Activated CD8-positive, alpha-beta T cell treated with anti-CD3 and anti-CD28 coated beads, Interleukin-2, amount 10 ng/mL, durations not matched to agents 7 days and 5 days (primary cell): ENCODE results near the gene DNAJC22. TPM values are rescaled to one million over a fixed set of nuclear protein-coding genes. Genes with fewer than 3 reads are reported as not detected.
"Not testable (repeated sequence)": the region's sequence is repeated elsewhere in the genome, so short reads cannot be mapped to it uniquely, and the experiment has no call there.

Experiments used
- ATAC-seq: fragments of 150-1000 bp; cut with Tn5 transposase; one replicate; pipeline ENCODE4 v1.10.0; 2021; ENCODE audit warnings: moderate library complexity
- CTCF ChIA-PET: fragments of 350-600 bp; sonication (Branson Sonifier 250); formaldehyde crosslinking; loops from one replicate; lab custom pipeline; 2021; ENCODE audit warnings: antibody characterized with exemption; lab: Charles Lee
- POLR2A ChIA-PET: fragments of 350-600 bp; sonication (Branson Sonifier 250); formaldehyde crosslinking; loops from one replicate; lab custom pipeline; 2021; ENCODE audit warnings: antibody characterized with exemption; lab: Charles Lee
- DNase-seq: peaks from one replicate; pipeline ENCODE4 v3.0.0-alpha.2; 2020
- H3K27ac Mint-ChIP-seq: one replicate; pipeline ENCODE4 v1.8.0; 2021; ENCODE audit warnings: mild to moderate bottlenecking, mixed read lengths
- H3K27me3 Mint-ChIP-seq: one replicate; pipeline ENCODE4 v1.8.0; 2021; ENCODE audit warnings: low read depth, mixed read lengths
- H3K36me3 Mint-ChIP-seq: one replicate; pipeline ENCODE4 v1.8.0; 2021; ENCODE audit warnings: low read depth, mixed read lengths
- H3K4me1 Mint-ChIP-seq: one replicate; pipeline ENCODE4 v1.8.0; 2021; ENCODE audit warnings: low read depth, mixed read lengths
- H3K4me3 Mint-ChIP-seq: one replicate; pipeline ENCODE4 v1.8.0; 2021; ENCODE audit warnings: mild to moderate bottlenecking, mixed read lengths
- H3K9me3 Mint-ChIP-seq: one replicate; pipeline ENCODE4 v1.8.0; 2022; ENCODE audit warnings: mixed read lengths; ENCODE audit not compliant: insufficient read depth
- total RNA-seq, 2 experiments: library from RNA; stranded (reverse); gene quantifications; one replicate each; pipeline ENCODE4 v1.2.3, GENCODE V29; 2021

The DNAJC22 gene
- total RNA-seq, 2 experiments from 2014 or later, result 0.29 TPM; not detected in 1

- peaks cover 27% of the 10 kb centered on the region for H3K4me1 Mint-ChIP-seq
- ATAC-seq, POLR2A ChIA-PET, H3K27ac Mint-ChIP-seq, DNase-seq, H3K27me3 Mint-ChIP-seq, H3K4me3 Mint-ChIP-seq, H3K9me3 Mint-ChIP-seq: not testable (repeated sequence)
- peaks cover 17% of the 10 kb centered on the region for H3K36me3 Mint-ChIP-seq
- CTCF ChIA-PET, result interaction anchor here (2.1 to 6.4 kb wide), 4 partner anchors 12 to 26 kb away, joined by 9 to 43 read pairs (median 29); partner anchors contain the start of gene DNAJC22
Observed at GRCh38 chr12:49320411-49321103, 26.1 kb upstream of the DNAJC22 start.

- H3K36me3 Mint-ChIP-seq, result peaks cover 34% of the 10 kb centered on the region
- POLR2A ChIA-PET, result interaction anchor here (0.5 to 3.1 kb wide), 20 partner anchors 10 to 419 kb away, joined by 3 to 22 read pairs (median 6); partner anchors contain the start of genes SPATS2, TMBIM6, TUBA1A and TUBA1B
- CTCF ChIA-PET, result interaction anchor here (0.6 to 6.4 kb wide), 15 partner anchors 10 to 258 kb away, joined by 3 to 43 read pairs (median 6); partner anchors contain the start of genes C1QL4, DNAJC22 and PRPH
- H3K4me1 Mint-ChIP-seq, result peaks cover 32% of the 10 kb centered on the region
- DNase-seq, result no peak
- H3K27ac Mint-ChIP-seq, result peak overlapping the region; percentile 99
- H3K4me3 Mint-ChIP-seq, result peak overlapping the region; percentile 100
- peaks cover 2% of the 10 kb centered on the region for H3K27me3 Mint-ChIP-seq
- ATAC-seq, result no peak
- H3K9me3 Mint-ChIP-seq, result no peaks in the 10 kb centered on the region
Observed at GRCh38 chr12:49322367-49322707, 24.4 kb upstream of the DNAJC22 start.

- peak within 1 kb of the TSS; percentile 99 for H3K27ac Mint-ChIP-seq
- ATAC-seq, result peak; percentile 99
- CTCF ChIA-PET, result interaction anchor here (0.5 to 6.4 kb wide), 16 partner anchors 9 to 259 kb away, joined by 3 to 43 read pairs (median 5); partner anchors contain the start of genes C1QL4, DNAJC22 and PRPH
- peak; percentile 99 for DNase-seq
- H3K27me3 Mint-ChIP-seq, result peaks cover 2% of the 10 kb centered on the region
- POLR2A ChIA-PET, result interaction anchor here (0.5 to 3.1 kb wide), 23 partner anchors 9 to 472 kb away, joined by 3 to 22 read pairs (median 4); partner anchors contain the start of genes PRPH, SPATS2, TMBIM6 and TUBA1A
- H3K4me3 Mint-ChIP-seq, result peak within 1 kb of the TSS; percentile 100
- peaks cover 32% of the 10 kb centered on the region for H3K4me1 Mint-ChIP-seq
- H3K36me3 Mint-ChIP-seq, result peaks cover 40% of the 10 kb centered on the region
- no peaks in the 10 kb centered on the region for H3K9me3 Mint-ChIP-seq
Observed at GRCh38 chr12:49322708-49323523, 23.8 kb upstream of the DNAJC22 start, which contains the start of gene TROAP. Gene TROAP, plus strand, starts transcription at chr12:49323255. Its CDS starts 354 bp downstream, at chr12:49323609.

- ChIA-PET CTCF (interaction anchor here (0.7 to 6.4 kb wide), 10 partner anchors 9 to 308 kb away, joined by 3 to 43 read pairs (median 12); partner anchors contain the start of genes C1QL4, DNAJC22 and PRPH), POLR2A (interaction anchor here (0.6 to 3.1 kb wide), 14 partner anchors 8 to 472 kb away, joined by 3 to 22 read pairs (median 7); partner anchors contain the start of genes PRPH, SPATS2, TMBIM6 and TUBA1A)
- peaks cover 43% of the 10 kb centered on the region for H3K36me3 Mint-ChIP-seq
- DNase-seq (no peak), ATAC-seq (no peak)
- H3K4me1 Mint-ChIP-seq, result peaks cover 32% of the 10 kb centered on the region
- peak overlapping the region; percentile 99 for H3K27ac Mint-ChIP-seq
- no peaks in the 10 kb centered on the region for H3K9me3 Mint-ChIP-seq
- no peaks in the 10 kb centered on the region for H3K27me3 Mint-ChIP-seq
- peak overlapping the region; percentile 100 for H3K4me3 Mint-ChIP-seq
Observed at GRCh38 chr12:49323524-49324097, 23.1 kb upstream of the DNAJC22 start.

GRCh38 chr12:49325606-49326005, 21.1 kb upstream of the DNAJC22 start:
- ChIA-PET POLR2A (no interaction called here), CTCF (interaction anchor here (0.9 to 6.4 kb wide), 3 partner anchors 17 to 37 kb away, joined by 4 to 43 read pairs (median 5); no protein-coding TSS in a partner anchor)
- ATAC-seq, result no peak
- Mint-ChIP-seq H3K4me1 (peaks cover 32% of the 10 kb centered on the region), H3K9me3 (no peaks in the 10 kb centered on the region), H3K27ac (peak overlapping the region; percentile 52), H3K36me3 (peaks cover 56% of the 10 kb centered on the region), H3K27me3 (no peaks in the 10 kb centered on the region), H3K4me3 (no peak overlapping the region)
- no peak for DNase-seq

- no peaks in the 10 kb centered on the region for H3K27me3 Mint-ChIP-seq
- POLR2A ChIA-PET, result no interaction called here
- H3K27ac Mint-ChIP-seq, result no peak overlapping the region
- no peak for ATAC-seq
- H3K36me3 Mint-ChIP-seq, result peaks cover 72% of the 10 kb centered on the region
- CTCF ChIA-PET, result no interaction called here
- peaks cover 23% of the 10 kb centered on the region for H3K4me1 Mint-ChIP-seq
- no peak for DNase-seq
- H3K4me3 Mint-ChIP-seq, result no peak overlapping the region
- H3K9me3 Mint-ChIP-seq, result no peaks in the 10 kb centered on the region
Observed at GRCh38 chr12:49327368-49327767, 19.3 kb upstream of the DNAJC22 start.

GRCh38 chr12:49327887-49328286, 18.8 kb upstream of the DNAJC22 start:
- Mint-ChIP-seq H3K27ac (peak overlapping the region; percentile 4), H3K36me3 (peaks cover 73% of the 10 kb centered on the region), H3K9me3 (no peaks in the 10 kb centered on the region), H3K4me3 (no peak overlapping the region), H3K27me3 (peaks cover 3% of the 10 kb centered on the region), H3K4me1 (peaks cover 22% of the 10 kb centered on the region)
- CTCF ChIA-PET, result no interaction called here
- POLR2A ChIA-PET, result no interaction called here
- ATAC-seq, result no peak
- DNase-seq, result no peak

GRCh38 chr12:49328816-49329215, 17.9 kb upstream of the DNAJC22 start:
- Mint-ChIP-seq H3K4me1 (peaks cover 17% of the 10 kb centered on the region), H3K36me3 (peaks cover 68% of the 10 kb centered on the region)

GRCh38 chr12:49330032-49330619, 16.6 kb upstream of the DNAJC22 start:
- DNase-seq (no peak), ATAC-seq (no peak)
- Mint-ChIP-seq H3K4me1 (peaks cover 10% of the 10 kb centered on the region), H3K36me3 (peaks cover 62% of the 10 kb centered on the region), H3K9me3 (no peaks in the 10 kb centered on the region), H3K27me3 (peaks cover 17% of the 10 kb centered on the region), H3K27ac (no peak overlapping the region), H3K4me3 (no peak overlapping the region)
- CTCF ChIA-PET, result interaction anchor here (1.0 to 3.6 kb wide), 2 partner anchors 8 to 41 kb away, joined by 4 to 18 read pairs; no protein-coding TSS in a partner anchor
- POLR2A ChIA-PET, result no interaction called here

More at GRCh38 chr12:49328816-49329215, 17.9 kb upstream of the DNAJC22 start:
- ChIA-PET CTCF (interaction anchor here (3.6 kb wide), 1 partner anchor 40 kb away, joined by 18 read pairs; no protein-coding TSS in a partner anchor), POLR2A (no interaction called here)
- Mint-ChIP-seq H3K27ac (no peak overlapping the region), H3K4me3 (no peak overlapping the region), H3K27me3 (peaks cover 8% of the 10 kb centered on the region), H3K9me3 (no peaks in the 10 kb centered on the region)
- DNase-seq (no peak), ATAC-seq (no peak)

GRCh38 chr12:49330631-49331379, 15.9 kb upstream of the DNAJC22 start:
- Mint-ChIP-seq H3K36me3 (peaks cover 58% of the 10 kb centered on the region), H3K27me3 (peaks cover 24% of the 10 kb centered on the region), H3K4me3 (no peak overlapping the region), H3K4me1 (peaks cover 9% of the 10 kb centered on the region), H3K9me3 (no peaks in the 10 kb centered on the region), H3K27ac (no peak overlapping the region)
- DNase-seq, result no peak
- ChIA-PET CTCF (interaction anchor here (0.7 to 3.6 kb wide), 18 partner anchors 8 to 250 kb away, joined by 3 to 37 read pairs (median 6); partner anchors contain the start of genes DNAJC22, PRPH, SPATS2 and TROAP), POLR2A (interaction anchor here (0.9 to 2.2 kb wide), 2 partner anchors 8 to 67 kb away, joined by 4 to 12 read pairs; partner anchors contain the start of gene TROAP)
- ATAC-seq, result no peak
